OCI-LY3 (cell line): ENCODE results near the gene ZEB1.

Source experiments
- EZH2phosphoT487 ChIP-seq: fragments of 200-600 bp; shearing (Covaris generic); IDR thresholded peaks from 2 replicates; pipeline ENCODE4 v1.6.1; 2018; ENCODE audit warnings: antibody characterized with exemption, mixed run types, low read depth
- TF ChIP-seq, protein P1 (sequence below): fragments of 200-600, 300-600 bp; sonication (generic); IDR thresholded peaks from 2 replicates; pipeline ENCODE4 v1.5.1; 2014; ENCODE audit warnings: antibody characterized with exemption, low read length, low read depth

DNA sequence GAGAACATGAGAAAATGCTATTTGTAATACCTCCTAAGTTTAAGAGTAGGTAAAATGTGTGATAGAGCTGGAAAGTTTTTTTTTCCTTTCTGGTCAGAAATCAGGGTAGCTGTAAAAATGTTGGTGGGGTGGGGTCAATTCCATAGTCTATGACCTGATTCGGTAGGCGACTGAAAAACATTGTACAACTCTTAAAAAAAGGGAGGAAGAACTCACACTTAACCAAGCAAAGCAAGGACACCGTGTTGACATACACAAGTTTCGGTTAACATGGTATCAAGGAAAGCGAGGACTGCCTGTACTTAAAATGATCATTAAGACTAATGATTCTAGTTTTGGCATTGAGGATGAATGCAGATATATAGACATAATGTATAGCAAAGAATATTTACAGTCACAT, 1.8 kb upstream of the ZEB1 start:
- TF ChIP-seq, protein P1, sequence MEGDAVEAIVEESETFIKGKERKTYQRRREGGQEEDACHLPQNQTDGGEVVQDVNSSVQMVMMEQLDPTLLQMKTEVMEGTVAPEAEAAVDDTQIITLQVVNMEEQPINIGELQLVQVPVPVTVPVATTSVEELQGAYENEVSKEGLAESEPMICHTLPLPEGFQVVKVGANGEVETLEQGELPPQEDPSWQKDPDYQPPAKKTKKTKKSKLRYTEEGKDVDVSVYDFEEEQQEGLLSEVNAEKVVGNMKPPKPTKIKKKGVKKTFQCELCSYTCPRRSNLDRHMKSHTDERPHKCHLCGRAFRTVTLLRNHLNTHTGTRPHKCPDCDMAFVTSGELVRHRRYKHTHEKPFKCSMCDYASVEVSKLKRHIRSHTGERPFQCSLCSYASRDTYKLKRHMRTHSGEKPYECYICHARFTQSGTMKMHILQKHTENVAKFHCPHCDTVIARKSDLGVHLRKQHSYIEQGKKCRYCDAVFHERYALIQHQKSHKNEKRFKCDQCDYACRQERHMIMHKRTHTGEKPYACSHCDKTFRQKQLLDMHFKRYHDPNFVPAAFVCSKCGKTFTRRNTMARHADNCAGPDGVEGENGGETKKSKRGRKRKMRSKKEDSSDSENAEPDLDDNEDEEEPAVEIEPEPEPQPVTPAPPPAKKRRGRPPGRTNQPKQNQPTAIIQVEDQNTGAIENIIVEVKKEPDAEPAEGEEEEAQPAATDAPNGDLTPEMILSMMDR: no peak
- no peak for TF ChIP-seq EZH2phosphoT487
